Measurements from ENCODE around the gene TNIP2. TPM values are rescaled to one million over a fixed set of nuclear protein-coding genes. Genes with fewer than 3 reads are reported as not detected.

TNIP2 gene
- total and polyA plus RNA-seq, 2 of the 13 experiments (the other 11 are each of a cell fraction or from before 2014, with no cell fraction given): 25.6 to 38.0 TPM

GRCh38 chr4:2761035-2761923 lies 5.1 kb upstream of the TNIP2 start (continued):
- TF ChIP-seq ZNF556 (CRISPR knock-in tag; IDR thresholded peaks at IDR 0.05; ENCODE audit: borderline replicate concordance) (peak; percentile 51; the same call in 1 of the 2 replicates), ZNF776 (CRISPR knock-in tag; IDR thresholded peaks at IDR 0.05) (no peak), ZNF136 (CRISPR knock-in tag; IDR thresholded peaks at IDR 0.05; ENCODE audit: low read depth) (no peak), RBAK (CRISPR knock-in tag; IDR thresholded peaks at IDR 0.05) (no peak), CC2D1A (CRISPR knock-in tag; IDR thresholded peaks at IDR 0.05) (no peak), HMGA1 (CRISPR knock-in tag; conservative IDR thresholded peaks at IDR 0.05) (no peak), SIX4 (CRISPR knock-in tag; IDR thresholded peaks at IDR 0.05) (no peak), NR3C1 (CRISPR knock-in tag; IDR thresholded peaks at IDR 0.05) (no peak), ZNF317 (CRISPR knock-in tag; IDR thresholded peaks at IDR 0.05) (no peak), ZNF710 (CRISPR knock-in tag; IDR thresholded peaks at IDR 0.05; ENCODE audit: borderline replicate concordance) (no peak; the same call in 1 of the 2 replicates), GPBP1L1 (CRISPR knock-in tag; IDR thresholded peaks at IDR 0.05) (no peak), RFXAP (CRISPR knock-in tag; IDR thresholded peaks at IDR 0.05; ENCODE audit: borderline replicate concordance) (no peak), SUZ12 (IDR thresholded peaks at IDR 0.05; ENCODE audit: low read depth, low read length) (no peak), ZNF83 (CRISPR knock-in tag; IDR thresholded peaks at IDR 0.05; ENCODE audit: borderline replicate concordance) (no peak), RBM22 (optimal IDR thresholded peaks at IDR 0.05; ENCODE audit: low read length) (no peak), HIVEP1 (CRISPR knock-in tag; IDR thresholded peaks at IDR 0.05) (no peak), ZNF543 (CRISPR knock-in tag; IDR thresholded peaks at IDR 0.05) (peak; percentile 71), CAMTA2 (CRISPR knock-in tag; IDR thresholded peaks at IDR 0.05; ENCODE audit: borderline replicate concordance) (0 out of 2 replicates have a peak, but pooled peaks have one; percentile 42), SNAI1 (CRISPR knock-in tag; IDR thresholded peaks at IDR 0.05; ENCODE audit: borderline replicate concordance) (no peak)
- TF ChIP-seq, protein P1, sequence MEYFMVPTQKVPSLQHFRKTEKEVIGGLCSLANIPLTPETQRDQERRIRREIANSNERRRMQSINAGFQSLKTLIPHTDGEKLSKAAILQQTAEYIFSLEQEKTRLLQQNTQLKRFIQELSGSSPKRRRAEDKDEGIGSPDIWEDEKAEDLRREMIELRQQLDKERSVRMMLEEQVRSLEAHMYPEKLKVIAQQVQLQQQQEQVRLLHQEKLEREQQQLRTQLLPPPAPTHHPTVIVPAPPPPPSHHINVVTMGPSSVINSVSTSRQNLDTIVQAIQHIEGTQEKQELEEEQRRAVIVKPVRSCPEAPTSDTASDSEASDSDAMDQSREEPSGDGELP (IDR thresholded peaks at IDR 0.05; ENCODE audit: borderline replicate concordance, low read depth): peak; percentile 6; the same call in 1 of the 2 replicates
- TF ChIP-seq, protein P2, sequence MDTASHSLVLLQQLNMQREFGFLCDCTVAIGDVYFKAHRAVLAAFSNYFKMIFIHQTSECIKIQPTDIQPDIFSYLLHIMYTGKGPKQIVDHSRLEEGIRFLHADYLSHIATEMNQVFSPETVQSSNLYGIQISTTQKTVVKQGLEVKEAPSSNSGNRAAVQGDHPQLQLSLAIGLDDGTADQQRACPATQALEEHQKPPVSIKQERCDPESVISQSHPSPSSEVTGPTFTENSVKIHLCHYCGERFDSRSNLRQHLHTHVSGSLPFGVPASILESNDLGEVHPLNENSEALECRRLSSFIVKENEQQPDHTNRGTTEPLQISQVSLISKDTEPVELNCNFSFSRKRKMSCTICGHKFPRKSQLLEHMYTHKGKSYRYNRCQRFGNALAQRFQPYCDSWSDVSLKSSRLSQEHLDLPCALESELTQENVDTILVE (CRISPR knock-in tag; IDR thresholded peaks at IDR 0.05): peak; percentile 64; the same call in 1 of the 2 replicates
- TF ChIP-seq, protein P3, sequence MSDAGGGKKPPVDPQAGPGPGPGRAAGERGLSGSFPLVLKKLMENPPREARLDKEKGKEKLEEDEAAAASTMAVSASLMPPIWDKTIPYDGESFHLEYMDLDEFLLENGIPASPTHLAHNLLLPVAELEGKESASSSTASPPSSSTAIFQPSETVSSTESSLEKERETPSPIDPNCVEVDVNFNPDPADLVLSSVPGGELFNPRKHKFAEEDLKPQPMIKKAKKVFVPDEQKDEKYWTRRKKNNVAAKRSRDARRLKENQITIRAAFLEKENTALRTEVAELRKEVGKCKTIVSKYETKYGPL (CRISPR knock-in tag; IDR thresholded peaks at IDR 0.05): no peak
- TF ChIP-seq, protein P4, sequence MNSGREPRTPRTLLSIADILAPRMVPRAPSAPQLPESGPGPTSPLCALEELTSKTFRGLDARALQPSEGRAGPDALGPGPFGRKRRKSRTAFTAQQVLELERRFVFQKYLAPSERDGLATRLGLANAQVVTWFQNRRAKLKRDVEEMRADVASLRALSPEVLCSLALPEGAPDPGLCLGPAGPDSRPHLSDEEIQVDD (CRISPR knock-in tag; IDR thresholded peaks at IDR 0.05; ENCODE audit: borderline replicate concordance): no peak
